Measurements from ENCODE around the gene HTR7.

DNA sequence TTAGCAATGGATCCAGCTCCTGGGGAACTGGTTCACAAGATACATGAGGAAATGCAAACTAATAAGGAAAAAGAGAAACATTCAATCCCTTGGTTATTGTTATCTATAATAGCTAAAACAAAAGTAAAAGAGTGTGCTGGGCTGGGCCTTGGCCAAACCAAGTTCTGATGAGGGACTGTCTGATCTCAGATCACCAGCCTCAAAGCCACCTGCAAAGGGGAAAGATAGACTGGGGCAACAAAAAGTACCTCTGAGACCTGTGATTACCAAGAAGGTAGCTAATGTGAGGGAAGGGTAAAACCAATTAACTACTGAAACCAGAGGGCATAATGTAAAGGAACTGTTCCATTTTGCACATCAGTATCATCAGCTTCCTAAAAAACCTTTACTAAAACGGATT, 51.2 kb downstream of the HTR7 start:
- TF ChIP-seq, protein P1, sequence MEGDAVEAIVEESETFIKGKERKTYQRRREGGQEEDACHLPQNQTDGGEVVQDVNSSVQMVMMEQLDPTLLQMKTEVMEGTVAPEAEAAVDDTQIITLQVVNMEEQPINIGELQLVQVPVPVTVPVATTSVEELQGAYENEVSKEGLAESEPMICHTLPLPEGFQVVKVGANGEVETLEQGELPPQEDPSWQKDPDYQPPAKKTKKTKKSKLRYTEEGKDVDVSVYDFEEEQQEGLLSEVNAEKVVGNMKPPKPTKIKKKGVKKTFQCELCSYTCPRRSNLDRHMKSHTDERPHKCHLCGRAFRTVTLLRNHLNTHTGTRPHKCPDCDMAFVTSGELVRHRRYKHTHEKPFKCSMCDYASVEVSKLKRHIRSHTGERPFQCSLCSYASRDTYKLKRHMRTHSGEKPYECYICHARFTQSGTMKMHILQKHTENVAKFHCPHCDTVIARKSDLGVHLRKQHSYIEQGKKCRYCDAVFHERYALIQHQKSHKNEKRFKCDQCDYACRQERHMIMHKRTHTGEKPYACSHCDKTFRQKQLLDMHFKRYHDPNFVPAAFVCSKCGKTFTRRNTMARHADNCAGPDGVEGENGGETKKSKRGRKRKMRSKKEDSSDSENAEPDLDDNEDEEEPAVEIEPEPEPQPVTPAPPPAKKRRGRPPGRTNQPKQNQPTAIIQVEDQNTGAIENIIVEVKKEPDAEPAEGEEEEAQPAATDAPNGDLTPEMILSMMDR (IDR thresholded peaks at IDR 0.05; ENCODE audit: poor library complexity) = no peak
- no peak for TF ChIP-seq EZH2 (IDR thresholded peaks at IDR 0.05; ENCODE audit: borderline replicate concordance)
- no peak for TF ChIP-seq EZH2phosphoT487 (IDR thresholded peaks at IDR 0.05; ENCODE audit: low read depth, severe bottlenecking, unreplicated experiment)

Measured in hepatocyte (in vitro differentiated cells).